ENCODE data around the gene TAF6.

The TAF6 gene

GRCh38 chr7:100115026-100115425, 4.1 kb downstream of the TAF6 start:
- no peak for ATAC-seq
- Mint-ChIP-seq H3K4me3 (no peak overlapping the region), H3K27ac (no peak overlapping the region), H3K36me3 (peaks cover 56% of the 10 kb centered on the region), H3K4me1 (peaks cover 19% of the 10 kb centered on the region), H3K9me3 (no peaks in the 10 kb centered on the region)
- DNase-seq (ENCODE audit: low spot score in 2 of 2) = no peak

GRCh38 chr7:100111914-100112313, 7.2 kb downstream of the TAF6 start:
- Mint-ChIP-seq H3K36me3 (peaks cover 72% of the 10 kb centered on the region), H3K27ac (no peak overlapping the region), H3K4me3 (no peak overlapping the region)

GRCh38 chr7:100111156-100111555, 8.0 kb downstream of the TAF6 start:
- peaks cover 76% of the 10 kb centered on the region for H3K36me3 Mint-ChIP-seq
- H3K9me3 Mint-ChIP-seq = no peaks in the 10 kb centered on the region
- no peak overlapping the region for H3K27ac Mint-ChIP-seq
- H3K4me3 Mint-ChIP-seq = no peak overlapping the region
- DNase-seq (ENCODE audit: low spot score in 2 of 2) (no peak), ATAC-seq (no peak)
- no peaks in the 10 kb centered on the region for H3K4me1 Mint-ChIP-seq

More at GRCh38 chr7:100111914-100112313, 7.2 kb downstream of the TAF6 start:
- ATAC-seq (no peak), DNase-seq (ENCODE audit: low spot score in 2 of 2) (no peak)
- peaks cover 6% of the 10 kb centered on the region for H3K4me1 Mint-ChIP-seq
- H3K9me3 Mint-ChIP-seq = no peaks in the 10 kb centered on the region

- no peak overlapping the region for H3K27ac Mint-ChIP-seq
- no peak for ATAC-seq
- DNase-seq (ENCODE audit: low spot score in 2 of 2) = no peak
- H3K9me3 Mint-ChIP-seq = no peaks in the 10 kb centered on the region
- H3K4me1 Mint-ChIP-seq = no peaks in the 10 kb centered on the region
- no peak overlapping the region for H3K4me3 Mint-ChIP-seq
- peaks cover 79% of the 10 kb centered on the region for H3K36me3 Mint-ChIP-seq
Measured at GRCh38 chr7:100109521-100110163, 9.5 kb downstream of the TAF6 start.

- ATAC-seq = no peak
- DNase-seq (ENCODE audit: low spot score in 2 of 2) = no peak
- no peaks in the 10 kb centered on the region for H3K9me3 Mint-ChIP-seq
- no peak overlapping the region for H3K27ac Mint-ChIP-seq
- H3K4me1 Mint-ChIP-seq = peaks cover 8% of the 10 kb centered on the region
- H3K36me3 Mint-ChIP-seq = peaks cover 77% of the 10 kb centered on the region
- no peak overlapping the region for H3K4me3 Mint-ChIP-seq
Measured at GRCh38 chr7:100107890-100108289, 11.3 kb downstream of the TAF6 start.

GRCh38 chr7:100107125-100107737, 11.9 kb downstream of the TAF6 start:
- Mint-ChIP-seq H3K36me3 (peaks cover 77% of the 10 kb centered on the region), H3K27ac (peak overlapping the region; percentile 14), H3K4me3 (no peak overlapping the region), H3K4me1 (peaks cover 14% of the 10 kb centered on the region), H3K9me3 (no peaks in the 10 kb centered on the region)
- no peak for DNase-seq (ENCODE audit: low spot score in 2 of 2)
- ATAC-seq = peak; percentile 12

GRCh38 chr7:100106633-100107032, 12.5 kb downstream of the TAF6 start:
- peaks cover 15% of the 10 kb centered on the region for H3K4me1 Mint-ChIP-seq
- no peak overlapping the region for H3K4me3 Mint-ChIP-seq
- H3K36me3 Mint-ChIP-seq = peaks cover 74% of the 10 kb centered on the region
- H3K27ac Mint-ChIP-seq = peak overlapping the region; percentile 14
- no peak for ATAC-seq
- H3K9me3 Mint-ChIP-seq = no peaks in the 10 kb centered on the region
- DNase-seq (ENCODE audit: low spot score in 2 of 2) = no peak

GRCh38 chr7:100105534-100105933, 13.6 kb downstream of the TAF6 start:
- DNase-seq (ENCODE audit: low spot score in 2 of 2) (no peak), ATAC-seq (no peak)
- Mint-ChIP-seq H3K4me1 (peaks cover 15% of the 10 kb centered on the region), H3K9me3 (no peaks in the 10 kb centered on the region), H3K27ac (no peak overlapping the region), H3K36me3 (peaks cover 74% of the 10 kb centered on the region), H3K4me3 (no peak overlapping the region)

- H3K36me3 Mint-ChIP-seq = peaks cover 74% of the 10 kb centered on the region
- ATAC-seq (no peak), DNase-seq (ENCODE audit: low spot score in 2 of 2) (no peak)
- H3K9me3 Mint-ChIP-seq = no peaks in the 10 kb centered on the region
- H3K27ac Mint-ChIP-seq = peak overlapping the region; percentile 98
- peak overlapping the region; percentile 90 for H3K4me3 Mint-ChIP-seq
- peaks cover 35% of the 10 kb centered on the region for H3K4me1 Mint-ChIP-seq
Measured at GRCh38 chr7:100102950-100103840, 16.0 kb downstream of the TAF6 start.

GRCh38 chr7:100101016-100101862, 17.9 kb downstream of the TAF6 start, which contains the start of the genes AP4M1 and MCM7:
Gene AP4M1, plus strand, starts transcription at chr7:100101643. Its CDS starts 72 bp downstream, at chr7:100101715.
Gene MCM7, minus strand, starts transcription at chr7:100101397. Its CDS starts 103 bp downstream, at chr7:100101294.
- ATAC-seq (peak; percentile 93), DNase-seq (ENCODE audit: low spot score in 2 of 2) (peak; percentile 92 to 99)
- Mint-ChIP-seq H3K4me3 (peak within 1 kb of the TSS; percentile 90), H3K9me3 (no peaks in the 10 kb centered on the region), H3K4me1 (peaks cover 46% of the 10 kb centered on the region), H3K36me3 (peaks cover 77% of the 10 kb centered on the region), H3K27ac (peak within 1 kb of the TSS; percentile 98)

GRCh38 chr7:100100420-100101015, 18.6 kb downstream of the TAF6 start:
- H3K4me3 Mint-ChIP-seq = peak overlapping the region; percentile 90
- H3K27ac Mint-ChIP-seq = peak overlapping the region; percentile 98
- peaks cover 84% of the 10 kb centered on the region for H3K36me3 Mint-ChIP-seq
- peaks cover 51% of the 10 kb centered on the region for H3K4me1 Mint-ChIP-seq
- no peaks in the 10 kb centered on the region for H3K9me3 Mint-ChIP-seq
- DNase-seq (ENCODE audit: low spot score in 2 of 2) (peak; percentile 85 to 92), ATAC-seq (peak; percentile 86)

GRCh38 chr7:100099452-100099851, 19.7 kb downstream of the TAF6 start:
- DNase-seq (ENCODE audit: low spot score in 2 of 2) = no peak
- Mint-ChIP-seq H3K9me3 (no peaks in the 10 kb centered on the region), H3K27ac (peak overlapping the region; percentile 98), H3K4me1 (peaks cover 56% of the 10 kb centered on the region), H3K36me3 (peaks cover 90% of the 10 kb centered on the region), H3K4me3 (peak overlapping the region; percentile 90)
- no peak for ATAC-seq

- peaks cover 92% of the 10 kb centered on the region for H3K36me3 Mint-ChIP-seq
- peak overlapping the region; percentile 90 for H3K4me3 Mint-ChIP-seq
- H3K4me1 Mint-ChIP-seq = peaks cover 57% of the 10 kb centered on the region
- ATAC-seq (no peak), DNase-seq (ENCODE audit: low spot score in 2 of 2) (no peak)
- H3K27ac Mint-ChIP-seq = peak overlapping the region; percentile 98
- H3K9me3 Mint-ChIP-seq = no peaks in the 10 kb centered on the region
Measured at GRCh38 chr7:100098913-100099312, 20.2 kb downstream of the TAF6 start.

- Mint-ChIP-seq H3K4me1 (peaks cover 56% of the 10 kb centered on the region), H3K36me3 (peaks cover 100% of the 10 kb centered on the region), H3K9me3 (no peaks in the 10 kb centered on the region), H3K27ac (peak overlapping the region; percentile 80), H3K4me3 (no peak overlapping the region)
- DNase-seq (ENCODE audit: low spot score in 2 of 2) = no peak
- ATAC-seq = no peak
Measured at GRCh38 chr7:100095704-100096103, 23.5 kb downstream of the TAF6 start.
